NCI-H524 (cell line): ENCODE data around the gene HOXC9.
A peak's percentile ranks its signal among the peaks of the same experiment; 100 is the strongest.

ENCODE experiments used
- DNase-seq, 2 experiments: peaks; one replicate each; lab custom pipeline; 2025; lab: John Stamatoyannopoulos, UW

The HOXC9 gene

DNA sequence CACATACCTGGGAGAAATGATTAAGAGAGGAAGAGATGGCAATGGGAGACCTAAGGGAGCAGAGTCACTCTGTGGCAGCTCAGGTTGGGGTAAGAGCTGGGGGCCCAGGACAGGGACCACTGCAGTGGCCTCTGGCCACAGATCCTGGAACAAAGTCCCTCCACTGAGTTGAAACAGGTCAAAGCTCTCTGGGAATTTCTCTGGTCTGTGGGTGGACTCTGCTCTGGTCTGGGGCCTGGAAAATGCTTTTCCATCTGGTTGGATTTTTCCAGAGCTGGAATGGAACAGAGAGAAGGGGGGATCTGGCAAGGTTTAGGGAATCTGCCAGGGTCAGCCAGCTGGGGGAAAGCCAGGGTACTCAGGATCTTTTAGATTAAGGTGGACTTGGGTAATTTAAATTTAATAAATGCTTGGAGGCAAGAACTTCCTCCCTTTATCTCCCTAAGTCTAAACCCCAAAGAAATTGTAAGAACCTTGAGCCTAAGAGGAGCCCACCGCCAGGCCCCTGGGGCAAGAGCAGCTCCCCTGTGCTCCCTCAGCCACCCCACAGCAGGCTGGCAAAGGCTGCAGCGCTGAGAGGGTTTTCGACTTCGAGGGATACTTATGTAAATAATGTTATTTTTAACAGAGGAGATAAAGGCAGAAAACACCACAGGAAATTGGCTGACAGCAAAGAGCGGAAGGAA is 11.3 kb upstream of the HOXC9 start:
- no peak for DNase-seq

DNA sequence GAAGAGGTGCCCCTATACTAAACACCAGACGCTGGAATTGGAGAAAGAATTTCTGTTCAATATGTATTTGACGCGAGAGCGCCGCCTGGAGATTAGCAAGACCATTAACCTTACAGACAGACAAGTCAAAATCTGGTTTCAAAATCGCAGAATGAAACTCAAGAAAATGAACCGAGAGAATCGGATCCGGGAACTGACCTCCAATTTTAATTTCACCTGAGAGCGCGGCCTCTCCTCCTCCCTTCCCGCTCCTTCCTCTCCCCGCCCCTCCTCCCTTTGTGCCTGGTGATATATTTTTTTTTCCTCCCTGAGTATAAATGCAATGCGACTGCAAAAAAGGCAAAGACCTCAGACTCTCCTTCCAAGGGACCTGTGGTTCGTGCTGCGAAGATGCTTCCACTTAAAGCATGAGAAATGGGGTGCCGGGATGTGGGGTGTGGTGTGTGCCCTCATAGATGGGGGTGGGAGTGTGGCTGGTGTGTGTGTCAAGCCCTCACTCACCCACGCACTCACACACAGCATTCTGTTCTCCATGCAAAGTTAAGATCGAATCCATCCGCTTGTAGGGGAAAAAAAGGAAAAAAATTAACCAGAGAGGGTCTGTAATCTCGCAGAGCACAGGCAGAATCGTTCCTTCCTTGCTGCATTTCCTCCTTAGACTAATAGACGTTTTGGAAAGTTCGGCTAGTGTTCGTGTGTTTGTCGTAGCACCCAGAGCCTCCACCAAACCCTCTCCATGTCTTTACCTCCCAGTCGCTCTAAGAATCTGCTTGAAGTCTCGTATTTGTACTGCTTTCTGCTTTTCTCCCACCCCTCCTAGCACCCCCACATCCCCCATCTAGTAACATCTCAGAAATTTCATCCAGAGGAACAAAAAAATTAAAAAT is 10.5 kb upstream of the HOXC9 start:
- DNase-seq: peak in 1 of 2 experiments; percentile 67

DNA sequence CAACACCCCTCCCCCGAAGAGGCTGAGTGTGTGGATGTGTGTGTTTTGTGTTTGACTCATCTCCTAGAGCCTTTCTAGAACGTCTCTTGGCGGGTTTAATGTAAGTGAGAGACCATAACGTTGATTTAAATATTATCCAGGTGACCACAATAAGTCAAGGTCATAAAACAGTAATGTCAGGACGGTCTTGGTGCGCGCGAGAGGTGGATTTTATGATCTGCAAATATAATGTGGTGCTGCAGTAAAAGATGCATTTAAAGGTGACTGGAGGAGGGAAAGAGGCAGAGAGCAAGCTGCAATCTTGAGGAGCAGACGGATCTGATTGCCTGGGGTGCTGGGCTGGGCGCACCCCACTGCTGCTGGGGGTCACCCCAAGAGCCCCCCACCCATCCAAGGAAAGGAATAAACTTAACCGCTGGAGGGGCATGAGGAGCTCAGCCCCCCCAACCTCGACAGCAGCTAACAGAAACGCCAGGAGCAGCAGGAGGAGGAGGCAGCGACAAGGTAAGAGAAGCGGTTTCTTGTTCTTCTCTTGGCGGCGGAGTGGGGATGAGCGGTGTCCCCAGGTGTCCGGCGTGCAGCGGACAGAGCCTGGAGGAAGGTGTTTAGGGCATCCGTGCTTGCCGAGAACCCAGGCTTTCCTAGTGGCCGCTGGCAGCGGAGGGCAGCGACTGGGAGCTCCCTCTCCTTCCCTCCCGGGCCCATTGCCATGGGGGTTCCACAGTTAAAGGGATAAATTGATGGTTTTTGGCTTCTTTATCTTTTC is 9.5 kb upstream of the HOXC9 start:
- no peak for DNase-seq

DNA sequence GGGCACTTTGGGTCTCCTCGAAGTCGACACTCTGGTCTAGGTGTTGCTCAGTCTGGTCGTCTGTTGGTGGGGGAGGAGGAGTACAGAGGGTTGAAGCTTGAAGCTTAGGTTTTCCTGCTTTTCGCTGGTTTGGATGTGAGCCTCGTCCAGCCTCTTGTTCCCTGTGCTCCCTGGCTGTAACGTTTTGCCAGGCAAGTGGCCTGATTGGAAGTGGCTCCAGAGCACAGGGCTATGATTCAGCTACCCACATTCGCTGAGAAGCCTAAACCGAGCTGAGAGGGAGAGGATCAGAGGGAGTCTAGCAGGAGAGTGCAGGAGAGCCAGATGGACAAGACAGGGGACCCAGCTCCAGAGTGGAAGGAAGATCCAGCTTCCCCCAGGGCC is 8.9 kb upstream of the HOXC9 start:
- peak; percentile 52 to 74 for DNase-seq

DNA sequence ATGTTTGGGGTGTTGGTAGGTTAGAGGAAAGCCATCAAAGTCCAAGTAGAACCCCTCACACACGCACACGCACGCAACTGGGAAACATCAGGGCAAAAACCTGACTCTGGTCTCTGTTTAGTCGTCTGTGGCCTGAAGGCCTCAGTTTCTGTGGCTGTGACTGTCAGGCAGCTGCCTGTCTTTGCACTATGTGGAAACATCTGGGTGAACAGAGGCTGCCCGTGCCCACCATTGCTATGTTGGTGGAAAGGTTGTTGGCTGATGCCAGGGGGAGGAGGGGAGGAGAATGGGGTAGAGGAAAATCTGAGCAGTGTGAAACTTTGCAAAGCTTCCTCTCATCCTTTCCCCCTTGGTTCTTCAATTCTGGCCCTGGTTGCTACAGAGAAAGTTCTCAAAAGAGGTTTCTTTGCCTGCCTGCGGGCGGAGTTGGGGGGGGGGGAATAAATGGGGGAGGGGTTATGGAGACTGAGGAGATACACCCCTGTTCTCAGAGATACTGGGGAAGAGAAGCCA is 7.5 kb upstream of the HOXC9 start:
- no peak for DNase-seq

DNA sequence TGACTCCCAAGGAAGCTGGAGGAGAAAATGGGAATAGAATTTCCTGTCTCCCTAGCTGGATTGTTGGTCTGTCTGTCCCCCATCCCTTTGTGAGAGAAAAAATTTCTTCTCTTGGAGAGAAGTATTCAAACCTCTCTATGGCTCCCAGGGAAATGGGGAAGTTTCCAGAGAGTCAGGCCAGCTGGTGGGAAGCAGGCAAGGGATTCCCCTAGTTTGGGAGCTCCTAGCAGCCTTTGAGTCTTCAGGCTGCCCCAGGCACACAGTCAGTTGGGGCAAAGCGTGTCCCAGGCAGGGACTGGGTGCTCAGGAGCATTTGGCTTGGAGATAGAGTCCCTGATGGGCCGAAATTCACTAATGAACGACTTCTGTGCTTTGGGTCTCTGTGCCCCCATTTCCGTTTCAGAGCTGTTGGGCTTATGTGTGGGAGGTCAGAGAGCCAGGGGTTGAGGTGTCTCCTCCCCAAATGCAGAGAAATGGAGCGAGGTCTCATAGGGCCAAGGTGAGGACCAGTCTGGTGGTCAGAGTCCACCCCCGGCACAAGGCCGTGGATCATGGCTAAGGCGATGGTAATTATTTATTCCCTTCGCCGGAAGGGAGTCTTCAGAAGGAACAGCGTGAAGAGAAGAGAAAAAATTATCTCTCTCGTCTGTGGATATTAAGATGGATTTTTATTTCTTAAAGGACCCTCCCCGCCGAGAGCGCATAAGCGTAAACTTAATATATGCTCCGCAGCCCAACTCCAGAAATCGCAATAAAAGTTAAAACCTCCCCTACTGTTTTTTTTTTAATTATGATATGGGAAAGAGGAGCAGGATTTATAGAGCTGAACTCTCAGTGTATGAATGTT is 6.6 kb upstream of the HOXC9 start:
- no peak for DNase-seq

DNA sequence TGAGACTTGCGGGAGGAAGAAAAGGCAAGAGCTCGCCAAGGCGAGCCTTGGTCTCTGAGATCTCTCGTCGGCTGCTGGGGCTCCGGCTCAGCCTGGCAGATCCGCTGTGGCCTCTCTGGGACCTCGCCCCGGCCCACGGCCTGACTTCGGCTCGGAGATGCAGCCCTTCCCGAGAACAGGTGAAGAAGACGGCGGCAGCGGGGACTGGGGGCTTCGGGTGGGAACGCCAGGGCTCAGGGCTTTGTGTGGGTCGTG is 6.0 kb upstream of the HOXC9 start:
- no peak for DNase-seq

DNA sequence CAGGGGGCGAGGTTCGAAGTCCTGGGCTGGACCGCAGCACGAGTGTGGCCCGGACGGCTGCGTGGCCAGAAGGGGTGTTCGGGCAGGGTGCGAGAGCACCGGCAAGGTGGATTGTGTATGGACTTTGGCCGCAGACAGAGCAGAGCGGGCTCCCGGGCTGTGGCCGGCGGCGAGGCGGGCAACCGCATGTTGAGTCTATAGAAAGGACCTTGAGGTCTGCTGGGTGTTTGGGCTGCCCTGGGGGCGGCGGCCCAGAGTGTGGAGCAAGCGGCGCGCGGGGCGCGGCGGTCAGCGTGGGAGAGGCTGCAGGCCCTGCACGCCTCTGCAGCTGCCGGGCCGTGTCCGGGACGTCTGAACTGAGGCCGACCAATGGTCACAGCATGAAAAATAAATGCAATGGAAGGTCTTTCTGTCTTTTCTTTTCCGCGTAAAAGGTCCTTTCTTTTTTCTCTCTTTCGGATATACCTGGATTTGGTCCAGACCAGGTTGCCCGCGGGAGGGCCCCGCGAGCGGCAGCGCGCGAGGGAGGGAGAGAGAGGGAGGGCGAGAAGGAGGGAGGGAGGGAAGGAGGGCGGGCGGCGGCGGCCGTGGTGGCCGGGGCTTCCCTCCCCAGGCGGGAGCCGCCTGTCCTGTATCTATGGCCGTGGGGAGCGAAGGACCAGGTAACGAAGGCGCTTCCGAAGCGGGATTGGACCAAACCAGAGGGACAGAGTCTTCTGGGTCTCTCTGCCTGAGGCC is 5.5 kb upstream of the HOXC9 start:
- DNase-seq: no peak

DNA sequence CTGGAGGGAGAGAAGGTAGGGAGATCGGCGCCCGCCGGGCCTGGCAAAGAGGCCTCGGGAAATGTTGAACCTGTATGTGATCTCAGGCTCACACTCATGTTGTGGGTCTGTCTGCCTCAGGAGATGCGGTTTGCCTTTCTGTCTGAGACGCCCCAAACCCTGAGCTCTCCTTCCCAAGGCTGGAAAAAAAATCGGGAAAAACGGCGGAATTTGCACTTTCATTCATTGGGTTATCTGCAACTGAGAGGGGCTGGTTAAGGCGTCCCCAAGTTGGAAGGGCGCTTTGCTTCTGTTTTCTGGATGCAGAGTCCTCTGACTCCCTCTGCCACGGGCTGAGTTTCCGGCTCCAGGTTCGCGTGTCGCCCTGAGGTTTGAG is 5.0 kb upstream of the HOXC9 start:
- no peak for DNase-seq

DNA sequence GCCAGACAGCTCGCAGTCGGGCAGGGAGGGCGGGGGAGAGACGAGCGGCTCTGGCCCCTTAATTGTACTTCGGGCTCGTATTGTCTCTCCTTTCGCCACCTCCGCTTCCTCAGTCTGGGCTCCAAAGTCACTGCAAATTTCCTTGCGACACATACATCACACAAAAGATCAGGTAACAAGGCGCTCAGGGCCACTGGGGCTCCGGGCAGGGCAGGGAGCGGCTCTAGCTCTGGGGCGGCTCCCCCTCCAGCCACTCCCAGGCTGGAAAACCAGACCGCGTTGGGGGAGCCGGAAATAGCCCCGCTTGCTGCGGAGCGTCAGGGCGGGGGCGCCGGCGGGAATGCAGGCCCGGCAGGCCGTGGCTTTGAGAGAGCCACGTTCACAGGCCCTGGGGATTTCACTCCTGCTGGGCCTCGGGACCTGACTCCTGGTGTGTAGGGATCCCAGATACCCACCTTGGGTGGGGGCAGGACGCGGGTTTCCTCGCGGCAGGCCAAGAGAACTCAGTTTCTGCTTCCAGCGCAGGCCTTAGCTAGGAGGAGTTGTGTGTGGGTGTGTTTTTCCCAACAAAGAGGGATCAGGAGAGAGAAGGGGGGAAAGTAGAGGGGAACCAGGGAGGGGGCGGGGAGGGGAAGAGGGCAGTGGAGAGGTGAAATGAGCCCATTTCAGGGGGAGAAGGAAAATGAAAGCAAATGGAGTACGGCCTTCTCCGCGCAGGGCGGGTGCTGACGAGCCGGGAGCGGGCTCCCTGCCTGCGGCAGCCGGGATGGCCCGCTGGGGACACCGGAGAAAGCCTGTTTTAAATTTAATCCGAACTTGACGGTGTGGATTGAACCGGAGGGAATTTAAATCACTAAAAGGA is 4.4 kb upstream of the HOXC9 start:
- peak in 1 of 2 experiments; percentile 22 for DNase-seq

DNA sequence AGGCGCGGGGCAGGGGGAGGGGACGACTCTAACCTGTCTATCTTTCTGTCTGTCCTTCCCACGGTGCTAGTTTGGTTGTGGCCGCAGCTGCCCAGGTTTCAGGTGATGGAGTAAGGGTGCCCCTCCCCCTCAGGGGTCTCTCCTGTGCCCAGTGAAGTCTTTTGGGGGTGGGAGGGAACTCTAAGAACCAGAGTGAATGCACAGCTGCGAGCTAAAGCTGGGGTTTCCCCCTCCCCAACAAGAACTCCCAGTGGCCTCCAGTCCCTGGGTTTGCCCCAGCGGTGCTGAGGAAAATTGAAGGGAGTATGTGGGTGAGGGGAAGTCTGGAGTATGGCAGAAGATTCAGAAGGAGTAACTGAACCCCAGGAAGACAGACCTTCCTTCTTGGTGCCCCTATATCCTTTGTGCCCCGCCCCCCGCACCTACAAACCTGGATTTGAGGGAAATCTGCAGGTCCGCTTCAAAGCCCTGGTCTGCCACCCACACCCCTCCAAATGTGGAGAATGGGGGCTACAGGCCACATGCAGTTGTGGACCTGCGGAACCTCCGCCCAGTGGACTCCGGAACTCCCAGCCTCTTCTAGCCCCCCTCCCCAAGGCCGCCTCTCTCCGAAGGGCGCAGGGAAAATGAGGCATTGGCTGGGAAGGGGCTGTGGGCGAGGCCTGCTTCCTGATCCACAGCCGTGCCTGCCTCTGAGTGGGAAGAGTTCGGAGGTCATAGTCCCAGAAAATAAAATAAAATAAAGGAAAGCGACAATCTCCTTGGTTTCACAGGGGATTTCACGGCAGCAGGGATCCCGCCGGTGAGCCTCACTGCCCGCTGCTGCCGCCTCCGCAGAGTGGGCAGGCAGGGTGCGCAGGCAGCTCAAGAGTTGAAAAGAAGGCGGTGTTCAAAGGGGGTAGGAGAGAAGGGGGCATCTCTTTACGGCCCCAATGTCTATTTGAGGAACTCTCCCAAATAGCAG is 3.4 kb upstream of the HOXC9 start:
- no peak for DNase-seq

DNA sequence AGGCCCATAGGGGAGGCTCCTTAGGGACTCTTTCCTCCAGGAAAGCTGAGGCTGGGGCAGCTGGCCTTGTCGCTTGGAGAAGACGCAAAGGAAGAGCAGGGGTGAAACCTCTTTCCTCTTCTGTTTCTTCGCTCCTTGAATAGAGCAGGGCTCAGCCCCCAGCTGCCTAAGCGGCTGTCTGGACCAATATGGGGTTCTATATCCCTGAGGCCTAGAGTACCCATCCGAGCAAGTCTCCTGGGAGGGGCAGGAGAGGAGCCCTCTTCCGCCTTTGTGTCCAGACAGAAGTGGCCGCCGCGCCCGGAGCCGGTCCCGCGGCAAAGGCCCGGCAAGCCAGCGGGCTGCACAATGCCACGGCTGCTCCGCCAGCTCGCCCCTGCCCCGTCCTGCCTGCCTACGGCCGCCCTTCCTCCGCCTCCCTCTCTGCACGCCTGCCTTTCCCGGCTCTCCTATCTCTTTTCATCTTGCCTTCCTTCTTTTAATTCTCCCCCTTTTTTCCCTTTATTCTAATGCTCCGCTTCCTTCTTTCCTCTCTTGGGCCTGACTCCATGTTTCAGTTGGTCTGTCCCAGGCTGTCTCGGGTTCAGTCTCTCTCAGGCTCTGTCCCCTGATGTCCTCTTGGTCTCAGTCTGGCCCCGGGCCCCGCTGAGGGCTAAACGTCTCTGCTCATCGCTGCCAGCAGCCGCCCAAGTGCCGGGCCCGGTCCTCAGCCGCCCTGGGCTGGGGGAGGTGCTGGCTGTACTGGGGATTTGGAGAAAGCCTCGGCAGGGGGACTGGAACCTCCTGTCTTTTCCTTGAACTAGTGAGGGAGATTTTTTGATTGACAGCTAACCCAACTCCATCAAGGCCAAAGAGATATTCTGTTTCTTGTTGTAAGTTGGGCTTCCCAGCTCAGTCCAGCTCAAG is 2.5 kb upstream of the HOXC9 start:
- no peak for DNase-seq

DNA sequence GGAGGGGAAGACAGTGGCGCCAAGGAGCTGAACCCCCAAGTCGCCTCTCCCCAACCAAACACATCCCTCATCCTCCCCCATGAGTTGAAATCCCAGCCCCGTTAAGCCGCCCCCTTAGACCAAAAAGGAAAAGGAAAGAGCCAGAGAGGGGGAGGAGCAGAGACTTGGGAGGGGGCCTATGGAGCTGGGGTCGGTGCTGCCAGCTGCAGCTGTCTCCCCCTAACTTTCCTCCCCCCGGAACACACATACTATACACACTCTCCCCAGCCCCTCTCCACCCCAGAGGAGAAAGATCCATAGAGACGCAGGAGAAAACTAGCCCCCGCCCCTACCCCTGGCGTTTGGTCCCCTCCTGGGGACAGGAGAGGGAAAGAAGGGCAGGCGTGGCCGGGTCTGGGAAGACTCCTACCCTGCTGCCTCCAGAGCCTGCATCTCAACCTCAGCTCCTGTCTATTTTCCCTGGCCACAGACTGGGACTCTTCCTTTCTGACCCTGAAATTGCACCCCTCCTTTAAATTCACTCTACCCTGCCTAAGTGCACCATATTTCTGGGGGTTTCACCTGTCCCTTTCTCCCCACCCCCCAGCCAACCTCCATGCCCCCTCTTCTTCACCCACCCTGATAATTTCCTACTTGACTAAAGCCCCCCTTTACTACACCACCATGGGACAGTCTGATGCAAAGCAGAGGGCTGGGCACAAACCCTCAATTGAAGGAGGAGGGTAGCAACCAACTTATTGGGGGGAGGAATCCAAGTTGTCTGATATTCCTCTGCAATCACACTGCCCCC is 1.7 kb upstream of the HOXC9 start:
- peak in 1 of 2 experiments; percentile 11 for DNase-seq

DNA sequence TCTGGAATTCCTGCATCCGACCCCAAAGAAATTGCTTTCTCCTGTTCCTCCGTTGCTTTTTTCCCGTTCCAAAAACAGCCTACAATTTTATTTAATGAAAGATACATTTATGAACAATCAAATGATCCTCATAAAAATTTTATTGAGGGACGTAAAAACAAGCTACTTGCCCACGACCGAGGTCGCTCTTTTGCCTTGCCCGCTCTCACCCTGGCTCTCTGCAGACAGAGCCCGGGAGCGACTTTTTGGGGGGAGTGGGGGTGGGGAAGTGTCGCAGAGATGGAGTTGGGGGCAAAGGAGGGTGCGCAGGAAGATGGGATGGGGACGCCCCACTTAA is 1.1 kb upstream of the HOXC9 start:
- DNase-seq: no peak

DNA sequence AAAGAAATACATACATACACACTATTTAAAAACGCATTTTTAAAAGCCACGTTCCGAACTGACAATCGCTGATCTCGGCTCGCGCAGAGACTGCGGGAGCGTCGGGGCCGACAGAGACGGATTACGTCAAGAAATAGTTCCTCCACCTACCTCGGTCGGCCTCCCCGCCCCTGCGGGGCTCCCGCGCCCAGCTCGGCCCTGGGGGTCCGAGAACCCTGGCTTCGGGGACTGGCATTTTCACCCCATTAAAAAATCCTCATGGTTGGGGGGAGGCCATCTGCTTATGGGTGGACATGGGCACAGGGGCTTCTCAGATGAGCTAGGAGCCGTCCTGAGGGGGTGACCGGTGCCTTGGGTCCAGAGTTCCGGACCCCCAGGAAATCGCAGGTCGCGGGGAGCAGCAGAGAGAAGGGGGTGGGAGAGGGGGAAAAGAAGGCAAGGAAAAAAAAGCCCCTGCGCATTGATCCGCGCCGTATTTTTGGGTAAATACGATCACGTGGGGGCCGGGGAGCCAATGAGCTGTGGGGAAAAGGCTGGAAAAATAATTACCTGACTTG is 324 bp upstream of the HOXC9 start:
- peak; percentile 53 to 79 for DNase-seq

DNA sequence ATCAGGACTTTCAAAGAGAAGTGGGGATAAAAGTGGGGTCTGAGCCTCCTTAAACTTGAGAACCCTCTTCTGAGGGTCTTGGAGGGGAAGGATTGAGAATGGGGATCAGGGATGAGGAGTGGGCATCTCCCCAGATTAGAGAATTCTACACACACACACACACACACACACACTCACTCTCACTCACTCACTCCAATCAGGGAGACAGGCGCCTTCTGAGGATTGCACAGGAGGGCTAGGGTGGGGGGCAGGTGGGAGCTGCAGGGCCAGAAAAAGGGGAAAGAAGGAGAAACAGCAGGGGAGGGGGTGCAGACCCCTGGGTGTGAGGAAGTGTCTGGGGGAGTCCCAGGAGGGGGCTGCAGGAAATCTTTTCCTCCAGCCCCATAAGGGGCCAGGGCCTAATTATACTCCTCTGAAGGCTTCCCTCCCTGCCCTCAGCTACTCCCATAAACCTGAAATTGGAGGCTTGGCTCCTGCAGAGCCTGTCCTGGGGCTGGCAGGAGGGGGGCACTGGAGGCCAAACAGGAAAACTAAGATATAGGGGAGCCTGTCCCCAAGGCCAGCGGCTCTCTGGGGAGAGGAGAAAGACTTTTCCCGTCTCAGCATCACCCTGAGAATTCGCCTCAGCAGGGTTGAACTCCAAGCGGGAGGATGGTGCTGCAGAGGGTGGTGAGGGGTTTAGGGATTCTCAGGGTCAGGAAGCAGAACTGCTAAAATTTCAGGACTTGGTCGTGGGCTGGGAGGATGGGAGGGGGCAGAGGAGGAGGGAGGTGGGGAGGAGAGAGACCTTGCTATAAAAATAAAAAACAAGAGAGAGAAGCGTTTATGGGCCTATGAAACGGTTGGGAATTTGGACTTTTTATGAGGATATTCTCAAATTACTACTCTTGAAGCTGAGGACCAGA is 1.6 kb downstream of the HOXC9 start:
- no peak for DNase-seq
